CD4-positive, CD25-positive, alpha-beta regulatory T cell (primary cell): ENCODE data around the gene MCU. TPM values are rescaled to one million over a fixed set of nuclear protein-coding genes. Genes with fewer than 3 reads are reported as not detected.

Source experiments
- ATAC-seq, 2 donors: fragments of 150-1000 bp; cut with Tn5 transposase; one replicate each; pipeline ENCODE4 v1.10.0; 2021; ENCODE audit warnings: low read depth in 2 of 2, moderate number of reproducible peaks in 2 of 2, moderate library complexity in 1 of 2
- DNase-seq, 3 donors: peaks; one replicate each; pipeline versions ENCODE4 v3.0.0 to v3.0.0-alpha.2; 2012 to 2022; ENCODE audit warnings: mixed read lengths in 1 of 3
- H3K27ac ChIP-seq: one replicate; pipeline ENCODE4 v1.7.0; 2013; ENCODE audit warnings: mild to moderate bottlenecking, low read length; ENCODE audit not compliant: insufficient read depth, poor library complexity, severe bottlenecking
- H3K27me3 ChIP-seq: one replicate; pipeline ENCODE4 v1.7.0; 2013; ENCODE audit warnings: low read length; ENCODE audit not compliant: control insufficient read depth, insufficient read depth
- H3K36me3 ChIP-seq: one replicate; pipeline ENCODE4 v1.7.0; 2013; ENCODE audit warnings: mild to moderate bottlenecking, low read length, moderate library complexity; ENCODE audit not compliant: control insufficient read depth, insufficient read depth
- H3K4me1 ChIP-seq: 2 replicates; pipeline ENCODE4 v1.7.0; 2013; ENCODE audit warnings: mild to moderate bottlenecking, low read length; ENCODE audit not compliant: insufficient read depth, control insufficient read depth, poor library complexity, severe bottlenecking
- H3K4me3 ChIP-seq: one replicate; pipeline ENCODE4 v1.7.0; 2013; ENCODE audit warnings: low read depth, mild to moderate bottlenecking, low read length, moderate library complexity
- H3K9me3 ChIP-seq, 2 experiments: 1 replicate in 1 of 2; 2 replicates in 1 of 2; pipeline ENCODE4 v1.7.0; 2013; ENCODE audit warnings: low read length in 2 of 2, mild to moderate bottlenecking in 1 of 2, moderate library complexity in 1 of 2; ENCODE audit not compliant: control insufficient read depth in 2 of 2
- H3K27ac Mint-ChIP-seq, 3 donors: one replicate each; pipeline ENCODE4 v1.8.0; 2020 to 2022; ENCODE audit warnings: mild to moderate bottlenecking in 3 of 3, mixed read lengths in 3 of 3, moderate library complexity in 2 of 3
- H3K27me3 Mint-ChIP-seq: one replicate; pipeline ENCODE4 v1.8.0; 2022; ENCODE audit warnings: mild to moderate bottlenecking, mixed read lengths
- H3K36me3 Mint-ChIP-seq: one replicate; pipeline ENCODE4 v1.8.0; 2020; ENCODE audit warnings: mixed read lengths
- H3K4me1 Mint-ChIP-seq, 4 donors: one replicate each; pipeline ENCODE4 v1.8.0; 2020 to 2022; ENCODE audit warnings: mixed read lengths in 4 of 4, mild to moderate bottlenecking in 1 of 4
- H3K4me3 Mint-ChIP-seq, 4 donors: one replicate each; pipeline ENCODE4 v1.8.0; 2020 to 2022; ENCODE audit warnings: mild to moderate bottlenecking in 4 of 4, mixed read lengths in 4 of 4, moderate library complexity in 3 of 4
- H3K9me3 Mint-ChIP-seq, 7 donors: one replicate each; pipeline ENCODE4 v1.8.0; 2020 to 2022; ENCODE audit warnings: mixed read lengths in 7 of 7, mild to moderate bottlenecking in 3 of 7, moderate library complexity in 2 of 7
- polyA plus RNA-seq, 4 donors: library from polyadenylated mRNA; unstranded; fragments of 300-500 nt; fragmentation: Illumina TruSeq; gene quantifications; one replicate each; pipeline ENCODE4 v1.2.3, GENCODE V29; 2021
- total RNA-seq: library from RNA; stranded (reverse); gene quantifications from one replicate; pipeline ENCODE4 v1.2.3, GENCODE V29; 2022

The MCU gene
- total and polyA plus RNA-seq, 5 donors from 2014 or later: 9.0 to 15.6 (median 11.9) TPM

GRCh38 chr10:72925951-72926465 lies 234.1 kb downstream of the MCU start:
- ATAC-seq: no peak
- peaks cover 0 to 3% of the 10 kb centered on the region in 2 experiments for H3K9me3 ChIP-seq
- H3K4me1 Mint-ChIP-seq: no peaks in the 10 kb centered on the region

GRCh38 chr10:72927485-72927884 lies 235.5 kb downstream of the MCU start:
- no peak for DNase-seq
- no peak overlapping the region for H3K4me3 Mint-ChIP-seq
- H3K9me3 ChIP-seq: no peaks in the 10 kb centered on the region
- ATAC-seq: no peak
- no peak overlapping the region for H3K27ac ChIP-seq
- H3K4me1 Mint-ChIP-seq: no peaks in the 10 kb centered on the region
- no peaks in the 10 kb centered on the region for H3K4me1 ChIP-seq
- H3K36me3 ChIP-seq: no peaks in the 10 kb centered on the region
- H3K27me3 ChIP-seq: peaks cover 4% of the 10 kb centered on the region
- no peak overlapping the region for H3K27ac Mint-ChIP-seq
- no peaks in the 10 kb centered on the region for H3K36me3 Mint-ChIP-seq
- peaks cover 0 to 1% (median under 1%) of the 10 kb centered on the region in 7 donors for H3K9me3 Mint-ChIP-seq
- H3K27me3 Mint-ChIP-seq: peaks cover 24% of the 10 kb centered on the region
- H3K4me3 ChIP-seq: no peak overlapping the region

More at GRCh38 chr10:72925951-72926465, 234.1 kb downstream of the MCU start:
- H3K27ac ChIP-seq: no peak overlapping the region
- no peak overlapping the region for H3K4me3 Mint-ChIP-seq
- DNase-seq: no peak
- no peaks in the 10 kb centered on the region for H3K4me1 ChIP-seq
- peaks cover 35% of the 10 kb centered on the region for H3K27me3 Mint-ChIP-seq
- H3K27me3 ChIP-seq: peaks cover 4% of the 10 kb centered on the region
- H3K36me3 Mint-ChIP-seq: peaks cover 6% of the 10 kb centered on the region
- H3K36me3 ChIP-seq: no peaks in the 10 kb centered on the region
- no peak overlapping the region for H3K27ac Mint-ChIP-seq
- H3K4me3 ChIP-seq: no peak overlapping the region
- H3K9me3 Mint-ChIP-seq: peaks cover 0 to 11% (median 4%) of the 10 kb centered on the region in 7 donors

- Mint-ChIP-seq H3K4me3 (no peak overlapping the region), H3K4me1 (no peaks in the 10 kb centered on the region)
These were observed 236.9 kb downstream of the MCU start for GRCh38 chr10:72928798-72929197.

GRCh38 chr10:72930276-72930675 lies 238.3 kb downstream of the MCU start:
- H3K36me3 Mint-ChIP-seq: no peaks in the 10 kb centered on the region
- peaks cover 5% of the 10 kb centered on the region for H3K27me3 ChIP-seq
- H3K27ac ChIP-seq: no peak overlapping the region
- peaks cover 0 to 1% (median 0%) of the 10 kb centered on the region in 7 donors for H3K9me3 Mint-ChIP-seq
- H3K4me1 Mint-ChIP-seq: no peaks in the 10 kb centered on the region
- H3K27ac Mint-ChIP-seq: no peak overlapping the region
- H3K9me3 ChIP-seq: no peaks in the 10 kb centered on the region
- DNase-seq (no peak), ATAC-seq (no peak)
- no peaks in the 10 kb centered on the region for H3K4me1 ChIP-seq
- no peak overlapping the region for H3K4me3 ChIP-seq
- no peak overlapping the region for H3K4me3 Mint-ChIP-seq
- H3K36me3 ChIP-seq: no peaks in the 10 kb centered on the region
- peaks cover 21% of the 10 kb centered on the region for H3K27me3 Mint-ChIP-seq

More at GRCh38 chr10:72928798-72929197, 236.9 kb downstream of the MCU start:
- Mint-ChIP-seq H3K36me3 (no peaks in the 10 kb centered on the region), H3K27me3 (peaks cover 24% of the 10 kb centered on the region), H3K9me3 (peaks cover 0 to 1% (median 0%) of the 10 kb centered on the region in 7 donors), H3K27ac (no peak overlapping the region)
- DNase-seq: no peak
- Histone ChIP-seq H3K36me3 (no peaks in the 10 kb centered on the region), H3K4me3 (no peak overlapping the region), H3K9me3 (no peaks in the 10 kb centered on the region), H3K27ac (no peak overlapping the region), H3K27me3 (no peaks in the 10 kb centered on the region), H3K4me1 (no peaks in the 10 kb centered on the region)
- ATAC-seq: no peak

GRCh38 chr10:72932259-72933015 lies 240.5 kb downstream of the MCU start:
- Mint-ChIP-seq H3K4me1 (no peaks in the 10 kb centered on the region), H3K4me3 (no peak overlapping the region), H3K27me3 (peaks cover 16% of the 10 kb centered on the region), H3K27ac (no peak overlapping the region), H3K9me3 (no peaks in the 10 kb centered on the region), H3K36me3 (no peaks in the 10 kb centered on the region)
- DNase-seq (no peak), ATAC-seq (no peak)
- no peaks in the 10 kb centered on the region for H3K4me1 ChIP-seq
- H3K9me3 ChIP-seq: no peaks in the 10 kb centered on the region
- no peaks in the 10 kb centered on the region for H3K36me3 ChIP-seq
- H3K27ac ChIP-seq: no peak overlapping the region
- peaks cover 10% of the 10 kb centered on the region for H3K27me3 ChIP-seq
- no peak overlapping the region for H3K4me3 ChIP-seq

- no peaks in the 10 kb centered on the region for H3K36me3 Mint-ChIP-seq
- H3K9me3 Mint-ChIP-seq: no peaks in the 10 kb centered on the region
- Histone ChIP-seq H3K4me3 (no peak overlapping the region), H3K27ac (no peak overlapping the region), H3K27me3 (peaks cover 17% of the 10 kb centered on the region), H3K36me3 (no peaks in the 10 kb centered on the region), H3K9me3 (no peaks in the 10 kb centered on the region), H3K4me1 (no peaks in the 10 kb centered on the region)
- H3K27ac Mint-ChIP-seq: no peak overlapping the region
- peaks cover 8% of the 10 kb centered on the region for H3K27me3 Mint-ChIP-seq
- H3K4me1 Mint-ChIP-seq: no peaks in the 10 kb centered on the region
- ATAC-seq (no peak), DNase-seq (no peak)
- no peak overlapping the region for H3K4me3 Mint-ChIP-seq
These were observed 243.4 kb downstream of the MCU start for GRCh38 chr10:72935361-72935760.

Other genes with a start within 250 kb of the MCU start
- 26.5 TPM for gene MICU1, start 66.1 kb upstream of the MCU start, total RNA-seq
- 10 to 100 TPM; 20.2 to 29.6 (median 25.1) TPM for gene MICU1, start 66.1 kb upstream of the MCU start, polyA plus RNA-seq
- not detected for gene OIT3, start 201.6 kb downstream of the MCU start, total RNA-seq
- not detected for gene OIT3, start 201.6 kb downstream of the MCU start, polyA plus RNA-seq